IMR-90 (cell line): Measurements from ENCODE around the gene ADGRB3.

Source experiments
- BHLHE40 ChIP-seq: fragments of 150-350 bp; IDR thresholded peaks from 2 replicates; pipeline ENCODE4 v1.6.1; 2016; ENCODE audit warnings: mild to moderate bottlenecking, low read depth, low read length
- CEBPB ChIP-seq: IDR thresholded peaks from 2 replicates; pipeline ENCODE4 v1.6.1; 2012; ENCODE audit warnings: low read depth, low read length, improper control_type of control experiment
- CHD1 ChIP-seq: IDR thresholded peaks from 2 replicates; pipeline ENCODE4 v1.6.1; 2012; ENCODE audit warnings: low read depth, low read length, improper control_type of control experiment
- CTCF ChIP-seq: conservative IDR thresholded peaks from 2 replicates; pipeline ENCODE4 v1.5.1; 2012; ENCODE audit warnings: mild to moderate bottlenecking, low read depth, low read length, improper control_type of control experiment
- ELK1 ChIP-seq: fragments of 150-350 bp; IDR thresholded peaks from 2 replicates; pipeline ENCODE4 v1.6.1; 2016; ENCODE audit warnings: low read depth, mild to moderate bottlenecking, low read length, moderate library complexity, borderline replicate concordance
- FOS ChIP-seq: fragments of 150-350 bp; IDR thresholded peaks from 2 replicates; pipeline ENCODE4 v1.6.1; 2016; ENCODE audit warnings: low read depth, low read length
- MAFK ChIP-seq: IDR thresholded peaks from 2 replicates; pipeline ENCODE4 v1.6.1; 2012; ENCODE audit warnings: low read depth, low read length, improper control_type of control experiment
- MAZ ChIP-seq: IDR thresholded peaks from 2 replicates; pipeline ENCODE4 v1.6.1; 2012; ENCODE audit warnings: low read depth, mild to moderate bottlenecking, low read length, improper control_type of control experiment, moderate library complexity, borderline replicate concordance
- MXI1 ChIP-seq: IDR thresholded peaks from 2 replicates; pipeline ENCODE4 v1.6.1; 2012; ENCODE audit warnings: low read depth, mild to moderate bottlenecking, low read length, moderate library complexity, borderline replicate concordance
- NFE2L2 ChIP-seq: fragments of 150-350 bp; IDR thresholded peaks from 2 replicates; pipeline ENCODE4 v1.6.1; 2016; ENCODE audit warnings: low read depth, mild to moderate bottlenecking, low read length
- POLR2A ChIP-seq: IDR thresholded peaks from 2 replicates; pipeline ENCODE4 v1.6.1; 2012; ENCODE audit warnings: mild to moderate bottlenecking, low read depth, low read length
- RAD21 ChIP-seq: IDR thresholded peaks from 2 replicates; pipeline ENCODE4 v1.6.1; 2012; ENCODE audit warnings: low read length, improper control_type of control experiment
- SMC3 ChIP-seq: fragments of 150-350 bp; IDR thresholded peaks from 2 replicates; pipeline ENCODE4 v1.6.1; 2016; ENCODE audit warnings: low read depth, mild to moderate bottlenecking, antibody characterized with exemption, low read length, moderate library complexity
- USF2 ChIP-seq: fragments of 150-350 bp; IDR thresholded peaks from 2 replicates; pipeline ENCODE4 v1.6.1; 2017; ENCODE audit warnings: mild to moderate bottlenecking, antibody characterized with exemption, low read length, low read depth

GRCh38 chr6:69064226-69064625 lies 429.1 kb downstream of the ADGRB3 start:
- TF ChIP-seq CTCF, result no peak
- no peak for TF ChIP-seq SMC3
- TF ChIP-seq FOS, result no peak
- TF ChIP-seq CEBPB, result no peak
- TF ChIP-seq POLR2A, result no peak
- no peak for TF ChIP-seq ELK1
- no peak for TF ChIP-seq MAZ
- TF ChIP-seq RAD21, result no peak
- TF ChIP-seq MXI1, result no peak
- TF ChIP-seq NFE2L2, result no peak
- no peak for TF ChIP-seq USF2
- no peak for TF ChIP-seq CHD1
- TF ChIP-seq BHLHE40, result no peak
- no peak for TF ChIP-seq MAFK
